NCI-H2171 treated with DMSO at 0.1 percent for 48 hours (cell line): ENCODE measurements around the gene ABLIM1.
A peak's percentile ranks its signal among the peaks of the same experiment; 100 is the strongest.

ENCODE experiments used
- DNase-seq: peaks from one replicate; lab custom pipeline; 2025; lab: John Stamatoyannopoulos, UW

ABLIM1 gene

DNA sequence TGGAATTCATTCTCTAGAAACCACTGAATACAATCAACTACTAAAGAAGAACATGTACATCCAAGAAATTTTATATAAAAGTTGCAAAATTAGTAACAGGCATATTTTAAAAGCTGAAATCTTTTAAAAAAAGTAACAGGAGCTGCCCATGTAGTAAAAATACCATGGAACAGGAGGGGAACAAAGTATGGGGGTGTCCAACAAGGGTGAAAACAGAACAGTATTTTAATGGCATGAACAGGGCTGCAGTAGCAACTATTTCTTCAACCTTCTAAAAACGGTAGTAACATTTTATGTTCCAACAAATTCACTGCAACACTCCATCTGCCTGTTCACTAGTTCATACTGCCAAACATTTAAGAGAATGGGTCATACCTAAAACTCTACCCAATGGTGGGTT lies 77.0 kb downstream of the ABLIM1 start:
- DNase-seq, result no peak

- DNase-seq, result no peak
These were observed 80.9 kb downstream of the ABLIM1 start for GRCh38 chr10:114577133-114577532.

DNA sequence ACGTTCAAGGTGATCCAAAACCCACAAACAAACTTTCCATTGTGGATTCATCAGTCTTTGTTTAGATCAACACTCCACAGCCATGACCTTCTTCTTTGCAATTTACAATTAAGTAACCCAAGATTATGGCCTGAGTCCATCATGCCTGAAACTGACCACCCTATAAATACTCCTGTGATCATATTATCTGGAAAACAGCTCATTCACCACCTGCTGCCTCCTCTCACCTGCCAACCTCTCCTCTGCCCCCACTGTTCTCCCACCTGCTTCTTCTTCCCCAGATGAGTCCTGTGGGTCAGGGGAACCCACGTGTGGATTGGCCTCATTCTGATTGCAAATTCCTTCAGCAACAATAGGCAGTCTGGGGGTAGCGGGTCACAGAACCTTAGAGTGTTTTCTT lies 81.4 kb downstream of the ABLIM1 start:
- no peak for DNase-seq

DNA sequence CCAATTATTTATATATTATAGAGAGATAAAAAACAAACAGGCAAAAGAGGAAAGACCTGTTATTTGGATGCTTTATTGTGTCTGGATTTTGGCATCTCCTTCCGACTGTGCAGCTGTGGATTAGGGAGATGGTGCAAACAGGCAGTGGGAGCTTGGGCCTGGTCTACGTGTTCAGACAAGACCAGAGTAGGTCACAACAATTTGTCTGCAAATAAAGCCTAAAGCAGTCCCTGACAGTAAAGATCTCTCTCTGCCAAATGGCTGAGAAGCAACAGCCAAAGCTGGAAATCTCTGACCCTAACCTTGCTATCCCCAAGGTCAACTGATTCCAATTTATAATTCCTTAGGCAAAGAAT lies 82.0 kb downstream of the ABLIM1 start:
- no peak for DNase-seq

DNA sequence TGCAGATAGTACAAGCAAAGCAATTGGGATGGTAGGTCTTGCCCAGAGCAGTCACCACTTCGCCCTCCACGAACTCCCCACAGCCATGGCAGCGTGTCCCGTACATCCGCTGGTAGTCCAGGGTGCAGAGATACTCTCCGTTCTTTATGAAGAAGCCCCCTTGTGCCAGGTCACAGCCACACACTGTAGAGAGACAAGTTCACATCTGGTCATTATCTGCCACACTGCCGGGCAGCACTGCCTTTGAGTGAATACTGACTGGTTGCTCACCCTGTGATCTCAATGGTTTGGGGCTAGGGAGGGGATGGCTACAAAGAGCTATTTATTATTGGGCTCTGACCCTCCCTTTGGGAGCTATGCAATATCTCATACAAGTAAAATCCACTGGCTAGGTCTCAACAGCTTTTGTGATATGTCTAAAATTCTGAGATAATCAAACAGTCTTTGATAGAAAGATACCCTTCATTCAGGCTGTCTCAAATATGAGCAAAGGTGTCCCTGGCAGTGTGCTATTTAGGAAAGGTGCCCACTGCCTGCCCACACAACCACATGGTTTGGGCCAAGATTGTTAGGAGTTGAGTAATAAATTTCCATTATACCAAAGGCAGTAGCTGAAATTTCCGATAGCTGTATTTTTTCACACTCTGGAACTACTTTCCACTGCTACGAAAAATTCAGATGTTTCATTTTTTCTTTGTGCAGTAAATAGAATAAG lies 82.5 kb downstream of the ABLIM1 start:
- DNase-seq, result no peak

GRCh38 chr10:114573330-114574045 lies 84.6 kb downstream of the ABLIM1 start:
- no peak for DNase-seq

GRCh38 chr10:114571316-114571999 lies 86.6 kb downstream of the ABLIM1 start:
- no peak for DNase-seq

DNA sequence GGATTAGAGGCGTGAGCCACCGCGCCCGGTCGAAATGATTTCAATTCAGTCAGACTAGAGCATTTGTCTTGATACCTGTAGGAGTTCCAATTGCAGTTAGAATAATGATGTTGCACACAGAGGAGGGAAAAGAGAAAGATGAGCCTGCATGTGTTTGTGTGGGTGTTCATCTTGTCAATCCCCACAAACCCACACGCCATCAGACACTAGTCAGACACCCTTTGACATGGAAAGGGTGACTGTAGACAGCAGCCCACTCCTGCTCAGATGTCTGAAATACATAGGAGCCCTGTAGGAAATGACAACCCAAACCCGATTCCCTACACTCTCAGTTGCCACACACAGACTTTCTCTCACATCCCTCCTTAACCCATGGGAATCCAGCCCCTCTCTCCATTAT lies 92.0 kb downstream of the ABLIM1 start:
- DNase-seq, result no peak

- no peak for DNase-seq
These were observed 93.0 kb downstream of the ABLIM1 start for GRCh38 chr10:114565066-114565465.

DNA sequence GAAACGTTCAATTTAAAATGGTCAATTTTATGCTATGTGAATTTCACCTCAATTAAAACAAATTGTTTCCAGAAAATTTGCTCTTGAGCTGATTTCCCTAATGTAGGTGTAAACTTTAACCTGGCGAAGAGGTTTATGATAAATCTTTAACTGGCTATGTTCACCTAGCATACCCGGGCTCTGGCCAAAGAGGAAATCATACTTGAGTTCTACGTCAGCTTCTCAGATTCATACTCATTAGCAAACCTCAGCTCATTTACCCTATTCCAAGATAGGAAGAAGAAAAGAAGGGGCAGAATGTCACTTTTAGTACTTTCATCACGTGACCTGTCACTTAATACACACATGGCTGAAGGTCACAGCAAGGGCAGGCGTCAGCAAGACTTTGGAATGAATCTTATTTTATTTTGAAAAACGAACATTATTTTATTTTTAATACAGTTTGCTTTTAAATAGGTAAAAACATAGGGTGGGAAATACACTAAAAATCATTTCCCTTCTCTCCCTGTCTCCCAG lies 97.0 kb downstream of the ABLIM1 start:
- DNase-seq, result no peak

- no peak for DNase-seq
These were observed 97.9 kb downstream of the ABLIM1 start for GRCh38 chr10:114560144-114560543.

DNA sequence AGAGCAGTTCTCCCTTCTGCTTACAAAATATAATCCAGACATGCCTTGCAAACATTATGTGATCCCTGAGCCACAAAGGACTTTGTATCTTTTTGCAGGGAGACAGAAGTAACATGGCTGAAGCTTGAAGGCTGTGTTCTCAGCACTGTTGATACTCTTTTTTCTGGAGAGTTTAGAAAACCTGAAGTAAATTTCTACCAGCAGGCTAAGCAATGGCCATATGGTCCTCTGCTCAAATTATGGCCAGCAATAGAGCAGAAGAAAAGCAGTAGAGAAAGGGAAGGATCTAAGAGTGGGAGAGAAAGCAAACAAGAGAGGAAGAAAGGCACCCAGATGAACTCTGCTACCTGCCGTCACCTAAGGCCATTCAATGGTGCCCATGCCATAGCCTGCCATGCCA lies 98.4 kb downstream of the ABLIM1 start:
- DNase-seq, result no peak

DNA sequence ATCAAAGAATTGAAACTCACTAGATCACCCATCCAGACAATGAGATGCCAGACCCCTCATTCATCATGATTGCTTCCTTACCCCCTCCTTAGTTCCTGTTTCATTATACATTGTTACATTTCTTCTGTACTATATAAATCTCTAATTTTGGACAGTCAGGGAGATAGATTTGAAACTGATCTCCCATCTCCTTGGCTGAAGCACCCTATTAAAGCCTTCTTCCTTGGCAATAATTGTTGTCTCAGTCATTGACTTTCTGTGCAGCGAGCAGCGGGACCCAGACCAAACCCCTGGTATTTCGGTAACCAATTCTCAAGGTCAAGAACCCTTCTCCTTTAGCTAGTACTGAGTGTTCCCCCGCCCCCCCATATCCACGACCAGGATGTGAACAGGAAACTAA lies 100.2 kb downstream of the ABLIM1 start:
- no peak for DNase-seq

- DNase-seq, result no peak
These were observed 101.6 kb downstream of the ABLIM1 start for GRCh38 chr10:114556236-114557122.

DNA sequence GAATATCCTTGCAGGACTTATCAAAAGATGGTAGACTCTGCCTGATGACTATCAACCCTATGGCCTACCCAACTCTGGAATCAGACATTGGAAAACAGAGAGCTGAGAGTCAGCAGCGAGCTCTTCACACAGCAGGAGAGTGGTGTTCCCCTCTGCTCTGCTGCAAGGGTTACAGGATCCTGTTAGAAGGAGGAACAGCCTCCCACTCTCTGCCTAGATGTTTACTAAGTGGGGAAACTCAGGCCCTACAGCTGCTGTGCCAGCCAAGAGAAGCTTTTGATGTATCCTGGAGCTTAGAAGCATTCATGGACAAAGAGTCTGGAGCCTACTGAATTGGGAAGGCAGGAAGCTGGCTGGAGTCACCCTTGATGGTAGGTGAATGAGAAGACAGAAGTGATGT lies 104.6 kb downstream of the ABLIM1 start:
- DNase-seq, result no peak

- no peak for DNase-seq
These were observed 106.0 kb downstream of the ABLIM1 start for GRCh38 chr10:114552050-114552449.

- DNase-seq, result no peak
These were observed 106.5 kb downstream of the ABLIM1 start for GRCh38 chr10:114551636-114551972.

GRCh38 chr10:114550756-114551635 lies 107.1 kb downstream of the ABLIM1 start:
- DNase-seq, result peak; percentile 5

GRCh38 chr10:114548662-114549061 lies 109.4 kb downstream of the ABLIM1 start:
- DNase-seq, result no peak

DNA sequence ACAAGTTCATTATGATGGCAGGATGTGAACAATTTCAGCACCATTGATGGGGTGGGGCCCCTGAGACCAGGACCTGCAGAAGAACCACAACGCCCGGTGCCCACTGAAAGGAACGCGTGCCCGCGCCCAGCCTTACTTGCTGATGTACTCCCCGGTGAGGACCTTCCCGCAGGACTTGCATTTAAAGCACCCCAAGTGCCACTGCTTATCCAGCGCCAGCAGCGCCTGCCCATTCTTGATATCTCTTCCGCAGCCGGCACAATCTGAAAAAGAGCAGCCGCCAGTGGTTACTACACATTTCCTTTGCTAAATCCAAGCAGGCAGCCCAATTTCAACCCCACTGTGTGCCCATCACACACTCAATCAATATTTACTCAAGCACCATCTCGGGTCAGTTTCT lies 110.6 kb downstream of the ABLIM1 start:
- no peak for DNase-seq

DNA sequence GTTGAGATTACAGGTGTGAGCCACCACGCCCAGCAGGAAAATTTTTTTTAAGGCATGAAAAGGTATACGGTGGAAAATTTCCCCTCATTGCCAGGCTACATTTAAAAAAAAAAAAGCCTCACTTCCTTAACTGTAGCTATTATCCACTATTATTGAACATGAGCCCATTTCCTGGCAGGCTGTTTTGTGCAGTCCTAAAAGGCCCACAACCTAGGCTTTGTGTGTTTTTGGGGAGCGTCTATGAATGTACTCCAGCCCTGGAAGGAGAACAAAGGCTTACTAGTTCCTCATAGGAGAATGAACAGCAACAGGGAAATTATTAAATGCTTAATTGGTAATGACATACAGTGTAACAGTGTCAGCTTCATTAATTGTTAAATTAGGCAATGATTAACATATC lies 111.0 kb downstream of the ABLIM1 start:
- DNase-seq, result no peak
